Coronary artery (tissue), 2 donors: ENCODE results near the gene SELENON.

ENCODE experiments used
- DNase-seq: peaks from one replicate; pipeline ENCODE4 v3.0.0-alpha.2; 2017; ENCODE audit warnings: low spot score
- H3K27ac ChIP-seq, 2 donors: fragments of 200-600 bp; sonication (generic); one replicate each; pipeline ENCODE4 v1.5.1; 2016 to 2019
- H3K4me3 ChIP-seq: fragments of 200-600 bp; sonication (generic); 2 replicates; pipeline ENCODE4 v1.5.1; 2016; ENCODE audit warnings: mild to moderate bottlenecking, moderate library complexity
- CTCF ChIP-seq: fragments of 200-600 bp; sonication (generic); IDR thresholded peaks from one replicate; pipeline ENCODE4 v1.5.1; 2019; ENCODE audit warnings: antibody characterized with exemption

The SELENON gene

DNA sequence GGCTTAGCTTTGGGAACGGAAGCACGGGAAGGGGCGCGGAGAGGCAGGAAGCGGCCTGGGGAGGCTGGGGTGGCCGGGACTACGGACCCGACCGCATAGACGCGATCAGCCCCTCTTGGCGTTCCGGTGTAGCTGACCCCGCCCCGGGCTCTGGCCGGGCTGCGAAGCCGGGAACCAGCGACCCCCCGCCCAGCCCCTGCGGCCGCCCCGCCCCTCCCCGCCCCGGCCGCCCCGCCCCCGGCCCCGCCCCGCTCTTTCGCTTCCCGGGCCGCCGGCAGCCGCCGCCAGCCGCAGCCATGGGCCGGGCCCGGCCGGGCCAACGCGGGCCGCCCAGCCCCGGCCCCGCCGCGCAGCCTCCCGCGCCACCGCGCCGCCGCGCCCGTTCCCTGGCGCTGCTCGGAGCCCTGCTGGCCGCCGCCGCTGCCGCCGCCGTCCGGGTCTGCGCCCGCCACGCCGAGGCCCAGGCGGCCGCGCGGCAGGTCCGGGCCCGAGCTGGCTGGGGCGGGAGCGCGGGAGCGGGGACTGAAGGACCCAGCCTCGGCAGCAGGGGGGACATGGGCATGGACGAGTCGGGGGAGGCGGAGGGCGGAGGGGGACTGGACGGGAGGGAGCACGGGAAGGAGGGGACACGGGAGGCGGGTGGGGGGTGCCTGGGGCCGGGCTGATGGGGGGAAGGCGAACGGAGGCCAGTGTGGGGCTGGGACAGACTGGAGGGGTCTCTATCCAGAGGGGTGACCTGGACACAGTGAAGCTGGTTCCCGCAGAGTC lies at the start of gene SELENON:
SELENON (plus strand) TSS at position 259 of the 768 bp plus-strand sequence; CDS start at position 297, 38 bp downstream.
- DNase-seq = no peak

GRCh38 chr1:25750923-25751605 lies 48.9 kb upstream of the SELENON start:
- no peak overlapping the region for H3K4me3 ChIP-seq
- TF ChIP-seq CTCF = no peak
- no peak for DNase-seq

More for the DNA sequence above, at the start of gene SELENON:
- Histone ChIP-seq H3K4me3 (peak within 1 kb of the TSS; percentile 88), H3K27ac (peak within 1 kb of the TSS; percentile 81 to 95)
- TF ChIP-seq CTCF = no peak

GRCh38 chr1:25754470-25755181 lies 45.4 kb upstream of the SELENON start:
- no peak for DNase-seq
- H3K4me3 ChIP-seq = no peak overlapping the region
- no peak overlapping the region for H3K27ac ChIP-seq
- TF ChIP-seq CTCF = no peak

More at GRCh38 chr1:25750923-25751605, 48.9 kb upstream of the SELENON start:
- no peak overlapping the region for H3K27ac ChIP-seq

DNA sequence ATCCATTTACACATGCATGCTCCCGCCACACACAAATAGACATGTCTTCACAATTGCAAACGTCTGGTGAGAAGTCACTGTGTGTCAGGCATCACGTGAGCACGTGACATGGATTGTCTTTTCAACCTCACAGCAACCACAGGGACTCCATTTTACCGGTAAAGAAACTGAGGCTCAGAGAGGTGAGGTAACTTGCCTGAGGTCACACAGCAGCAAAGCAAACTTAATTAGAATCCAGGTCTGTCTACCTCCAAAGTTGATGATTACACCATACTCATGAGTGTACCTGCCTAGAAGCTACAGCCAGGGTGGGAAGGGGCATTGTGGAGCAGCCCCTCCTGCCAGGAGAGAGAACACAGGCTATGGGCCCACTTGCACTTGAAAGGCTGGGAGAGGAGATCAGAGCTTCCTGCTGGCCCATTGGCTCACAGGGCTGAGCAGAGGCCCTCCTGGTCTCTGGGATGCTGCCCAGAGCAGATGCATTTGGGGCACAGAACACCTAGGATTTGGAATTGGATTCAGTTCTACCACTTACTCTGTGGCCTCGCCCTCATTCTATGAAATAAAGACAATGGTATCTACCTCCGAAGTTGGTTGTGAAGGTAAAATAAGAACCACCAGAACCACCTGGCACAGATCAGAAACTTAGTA lies 44.4 kb upstream of the SELENON start:
- no peak for TF ChIP-seq CTCF
- no peak overlapping the region for H3K4me3 ChIP-seq
- H3K27ac ChIP-seq = no peak overlapping the region
- no peak for DNase-seq

- TF ChIP-seq CTCF = no peak
- DNase-seq = no peak
- Histone ChIP-seq H3K4me3 (no peak overlapping the region), H3K27ac (no peak overlapping the region)
Measured at GRCh38 chr1:25756215-25756614, 43.8 kb upstream of the SELENON start.

- DNase-seq = no peak
- Histone ChIP-seq H3K27ac (no peak overlapping the region), H3K4me3 (no peak overlapping the region)
- no peak for TF ChIP-seq CTCF
Measured at GRCh38 chr1:25757151-25757845, 42.7 kb upstream of the SELENON start.
